Measurements from ENCODE around the gene PFN3. TPM values are rescaled to one million over a fixed set of nuclear protein-coding genes. Genes with fewer than 3 reads are reported as not detected.

Gene PFN3
- total RNA-seq, 4 donors from 2014 or later: not detected

- Histone ChIP-seq H3K9me3 (no peaks in the 10 kb centered on the region), H3K27me3 (peaks cover 0 to 3% (median 1%) of the 10 kb centered on the region in 3 donors), H3K4me1 (peaks cover 6 to 10% of the 10 kb centered on the region in 2 donors), H3K27ac (no peak overlapping the region), H3K36me3 (peaks cover 0 to 18% of the 10 kb centered on the region in 2 donors), H3K4me3 (no peak overlapping the region)
- intact Hi-C loops (cut with DNase I; ENCODE audit: low total_unique reads) (no loop called here), in situ Hi-C loops (cut with MboI; ENCODE audit: low sequenced_read_pairs in 4 of 4) (loop anchor here in 1 of 4 donors (10.0 kb wide), 1 partner anchor 47 kb away; no protein-coding TSS in a partner anchor)
- ATAC-seq (no peak), DNase-seq (no peak)
- TF ChIP-seq CTCF (IDR thresholded peaks at IDR 0.05 in 4 of 5, conservative IDR thresholded peaks at IDR 0.05 in 1 of 5): no peak
- no peak for TF ChIP-seq POLR2A (IDR thresholded peaks at IDR 0.05)
These were observed 41.8 kb upstream of the PFN3 start for GRCh38 chr5:177442066-177442826.

GRCh38 chr5:177440990-177441780 lies 40.7 kb upstream of the PFN3 start:
- no peak for ATAC-seq
- DNase-seq: no peak
- TF ChIP-seq POLR2A (IDR thresholded peaks at IDR 0.05): no peak
- TF ChIP-seq CTCF (IDR thresholded peaks at IDR 0.05 in 4 of 5, conservative IDR thresholded peaks at IDR 0.05 in 1 of 5): no peak
- H3K4me1 ChIP-seq: peaks cover 5% of the 10 kb centered on the region in 2 donors
- intact Hi-C loops (cut with DNase I; ENCODE audit: low total_unique reads) (no loop called here), in situ Hi-C loops (cut with MboI; ENCODE audit: low sequenced_read_pairs in 4 of 4) (loop anchor here in 1 of 4 donors (10.0 kb wide), 1 partner anchor 46 kb away; no protein-coding TSS in a partner anchor)
- no peaks in the 10 kb centered on the region for H3K9me3 ChIP-seq
- no peak overlapping the region for H3K4me3 ChIP-seq
- peaks cover 0 to 25% of the 10 kb centered on the region in 2 donors for H3K36me3 ChIP-seq
- H3K27ac ChIP-seq: no peak overlapping the region
- no peaks in the 10 kb centered on the region for H3K27me3 ChIP-seq

GRCh38 chr5:177440211-177440989 lies 39.9 kb upstream of the PFN3 start:
- intact Hi-C loops (cut with DNase I; ENCODE audit: low total_unique reads): no loop called here
- Histone ChIP-seq H3K36me3 (peaks cover 0 to 32% of the 10 kb centered on the region in 2 donors), H3K4me1 (no peaks in the 10 kb centered on the region), H3K9me3 (no peaks in the 10 kb centered on the region), H3K27ac (no peak overlapping the region), H3K27me3 (no peaks in the 10 kb centered on the region), H3K4me3 (no peak overlapping the region)
- no peak for TF ChIP-seq POLR2A (IDR thresholded peaks at IDR 0.05)
- no peak for TF ChIP-seq CTCF (IDR thresholded peaks at IDR 0.05 in 4 of 5, conservative IDR thresholded peaks at IDR 0.05 in 1 of 5)
- in situ Hi-C loops (cut with MboI; ENCODE audit: low sequenced_read_pairs in 4 of 4): loop anchor here in 1 of 4 donors (10.0 kb wide), 1 partner anchor 46 kb away; no protein-coding TSS in a partner anchor
- DNase-seq (no peak), ATAC-seq (no peak)

- H3K27ac ChIP-seq: no peak overlapping the region
- intact Hi-C loops (cut with DNase I; ENCODE audit: low total_unique reads) (no loop called here), in situ Hi-C loops (cut with MboI; ENCODE audit: low sequenced_read_pairs in 4 of 4) (loop anchor here in 1 of 4 donors (10.0 kb wide), 1 partner anchor 45 kb away; no protein-coding TSS in a partner anchor)
- ATAC-seq: no peak
- H3K36me3 ChIP-seq: peaks cover 0 to 41% of the 10 kb centered on the region in 2 donors
- no peaks in the 10 kb centered on the region for H3K27me3 ChIP-seq
- DNase-seq: no peak
- no peaks in the 10 kb centered on the region for H3K4me1 ChIP-seq
- no peaks in the 10 kb centered on the region for H3K9me3 ChIP-seq
- H3K4me3 ChIP-seq: no peak overlapping the region
- TF ChIP-seq CTCF (IDR thresholded peaks at IDR 0.05 in 4 of 5, conservative IDR thresholded peaks at IDR 0.05 in 1 of 5) (no peak), POLR2A (IDR thresholded peaks at IDR 0.05) (no peak)
These were observed 39.1 kb upstream of the PFN3 start for GRCh38 chr5:177439518-177440053.
